ES-I3 (cell line): ENCODE results near the gene CBX6.
A peak's percentile ranks its signal among the peaks of the same experiment; 100 is the strongest.

ENCODE experiments used
- H3K36me3 ChIP-seq: 2 replicates; pipeline ENCODE4 v1.6.1; 2013; ENCODE audit warnings: mild to moderate bottlenecking, low read length, control low read depth, moderate library complexity; ENCODE audit not compliant: insufficient read depth
- H3K4me1 ChIP-seq: 2 replicates; pipeline ENCODE4 v1.6.1; 2013; ENCODE audit warnings: mild to moderate bottlenecking, control low read depth, low read length; ENCODE audit not compliant: insufficient read depth
- H3K9ac ChIP-seq: 2 replicates; pipeline ENCODE4 v1.6.1; 2013; ENCODE audit warnings: low read depth, mild to moderate bottlenecking, low read length, moderate library complexity
- H3K9me3 ChIP-seq: 2 replicates; pipeline ENCODE4 v1.6.1; 2013; ENCODE audit warnings: mild to moderate bottlenecking, low read length, moderate library complexity; ENCODE audit not compliant: control insufficient read depth, insufficient read depth

Gene CBX6

DNA sequence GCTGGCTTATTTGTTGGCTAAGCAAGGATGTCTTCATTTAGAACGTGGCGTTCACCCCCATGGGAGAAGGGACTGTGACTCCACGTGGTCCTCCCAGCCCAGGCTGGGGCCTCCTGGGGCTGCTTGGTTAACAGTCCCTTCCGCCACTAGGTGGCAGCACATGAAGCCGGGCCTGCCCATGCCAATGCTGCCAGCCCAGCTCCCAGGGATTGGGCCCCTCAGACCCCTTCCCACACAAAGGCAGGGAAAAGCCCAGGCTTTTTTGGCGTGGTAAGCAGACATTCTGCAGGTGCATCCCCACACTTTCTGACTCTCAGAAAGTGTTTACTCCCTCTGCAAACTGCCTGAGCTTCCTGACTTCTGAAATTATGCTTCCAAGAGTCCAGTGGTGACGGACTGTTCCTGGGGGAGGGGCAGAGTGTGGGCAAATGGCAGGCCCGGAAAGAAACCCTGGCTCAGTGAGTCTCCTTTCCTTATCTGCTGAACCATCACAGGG, 3.1 kb downstream of the CBX6 start:
- H3K9ac ChIP-seq, result no peak overlapping the region
- no peaks in the 10 kb centered on the region for H3K9me3 ChIP-seq
- peaks cover 16% of the 10 kb centered on the region for H3K4me1 ChIP-seq
- H3K36me3 ChIP-seq, result peaks cover 9% of the 10 kb centered on the region; the same call in 1 of the 2 replicates

DNA sequence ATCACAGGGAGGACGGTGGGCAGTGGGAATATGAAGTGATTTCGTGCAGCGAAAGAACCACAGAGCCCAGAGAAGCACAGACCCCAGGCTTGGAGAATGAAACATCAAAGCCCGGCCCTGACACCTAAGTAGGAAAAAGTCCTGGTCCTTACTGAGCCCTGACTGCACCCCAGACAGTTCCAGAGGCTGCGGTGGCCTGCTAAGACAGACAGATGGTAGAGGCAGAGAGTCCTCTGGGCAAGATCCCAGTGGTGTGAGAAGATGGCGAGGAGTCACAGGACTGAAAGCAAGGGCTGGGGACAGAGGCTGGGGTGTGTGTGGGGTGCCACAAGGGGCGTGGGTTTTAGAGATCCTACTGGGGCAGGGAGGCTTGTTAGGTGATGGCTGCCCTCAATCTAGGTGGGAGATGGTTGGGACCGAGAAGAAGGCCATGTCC, 3.7 kb downstream of the CBX6 start:
- H3K4me1 ChIP-seq, result peaks cover 15% of the 10 kb centered on the region
- no peaks in the 10 kb centered on the region for H3K9me3 ChIP-seq
- H3K36me3 ChIP-seq, result peaks cover 9% of the 10 kb centered on the region; the same call in 1 of the 2 replicates
- H3K9ac ChIP-seq, result no peak overlapping the region

DNA sequence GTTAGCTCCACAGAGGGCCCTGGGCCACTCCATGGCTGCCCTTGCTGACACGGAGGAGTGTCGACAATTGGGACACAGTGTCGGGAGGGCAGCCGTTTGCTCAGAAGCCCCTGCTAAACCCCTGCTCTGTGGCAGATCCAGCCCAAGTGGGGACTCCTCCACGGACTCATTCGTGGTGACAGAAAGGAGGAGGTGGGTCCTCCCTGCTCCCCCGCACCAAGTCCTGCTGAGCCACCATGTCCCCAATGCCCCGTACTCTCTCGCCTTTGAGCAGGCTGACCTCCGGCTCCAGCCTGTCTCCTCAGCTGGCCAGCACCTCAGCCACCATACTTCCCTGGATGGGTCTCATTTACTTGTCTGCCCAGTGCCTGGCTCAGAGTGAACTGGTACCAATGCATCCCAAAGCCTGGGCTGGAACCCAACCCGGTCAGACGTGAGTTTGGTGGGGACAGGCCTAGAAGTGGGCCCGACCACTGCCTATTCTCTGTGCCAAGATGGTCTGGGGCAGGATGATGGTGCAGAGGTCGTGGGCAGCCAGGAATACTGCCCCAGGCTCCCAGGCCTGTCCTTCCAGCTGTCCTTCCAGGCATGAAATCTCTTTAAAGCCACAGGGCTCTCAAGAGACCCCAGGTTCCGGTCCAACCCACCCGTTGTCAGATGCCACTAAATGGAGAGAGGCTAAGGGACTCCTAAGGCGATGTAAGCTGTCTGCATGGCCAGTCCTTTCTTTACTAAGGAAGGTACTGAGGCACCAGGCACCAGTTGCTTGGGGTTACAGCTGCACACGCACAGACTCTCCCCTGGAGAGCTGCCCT, 4.3 kb downstream of the CBX6 start:
- Histone ChIP-seq H3K9ac (no peak overlapping the region), H3K4me1 (peaks cover 14% of the 10 kb centered on the region; the same call in 1 of the 2 replicates), H3K36me3 (peaks cover 9% of the 10 kb centered on the region; the same call in 1 of the 2 replicates), H3K9me3 (no peaks in the 10 kb centered on the region)

DNA sequence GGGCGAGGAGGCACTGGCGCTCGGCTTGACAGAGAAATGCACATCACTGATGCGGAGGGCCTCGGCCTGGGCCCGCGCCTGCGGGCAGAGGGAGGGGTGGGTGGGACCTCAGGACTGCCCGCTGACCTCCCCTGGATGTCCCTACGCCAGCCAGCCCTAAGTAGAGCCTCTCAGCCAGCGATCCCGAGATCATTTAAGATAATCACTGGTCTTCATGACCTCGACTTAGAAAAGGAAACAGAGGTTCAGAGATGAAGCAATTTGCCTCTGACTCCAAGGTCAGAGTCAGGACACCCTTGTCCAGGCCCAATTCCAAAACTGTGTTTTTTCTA, 4.9 kb downstream of the CBX6 start:
- peaks cover 9% of the 10 kb centered on the region; the same call in 1 of the 2 replicates for H3K36me3 ChIP-seq
- peaks cover 14% of the 10 kb centered on the region; the same call in 1 of the 2 replicates for H3K4me1 ChIP-seq
- peak overlapping the region; percentile 31; the same call in 1 of the 2 replicates for H3K9ac ChIP-seq
- H3K9me3 ChIP-seq, result no peaks in the 10 kb centered on the region

DNA sequence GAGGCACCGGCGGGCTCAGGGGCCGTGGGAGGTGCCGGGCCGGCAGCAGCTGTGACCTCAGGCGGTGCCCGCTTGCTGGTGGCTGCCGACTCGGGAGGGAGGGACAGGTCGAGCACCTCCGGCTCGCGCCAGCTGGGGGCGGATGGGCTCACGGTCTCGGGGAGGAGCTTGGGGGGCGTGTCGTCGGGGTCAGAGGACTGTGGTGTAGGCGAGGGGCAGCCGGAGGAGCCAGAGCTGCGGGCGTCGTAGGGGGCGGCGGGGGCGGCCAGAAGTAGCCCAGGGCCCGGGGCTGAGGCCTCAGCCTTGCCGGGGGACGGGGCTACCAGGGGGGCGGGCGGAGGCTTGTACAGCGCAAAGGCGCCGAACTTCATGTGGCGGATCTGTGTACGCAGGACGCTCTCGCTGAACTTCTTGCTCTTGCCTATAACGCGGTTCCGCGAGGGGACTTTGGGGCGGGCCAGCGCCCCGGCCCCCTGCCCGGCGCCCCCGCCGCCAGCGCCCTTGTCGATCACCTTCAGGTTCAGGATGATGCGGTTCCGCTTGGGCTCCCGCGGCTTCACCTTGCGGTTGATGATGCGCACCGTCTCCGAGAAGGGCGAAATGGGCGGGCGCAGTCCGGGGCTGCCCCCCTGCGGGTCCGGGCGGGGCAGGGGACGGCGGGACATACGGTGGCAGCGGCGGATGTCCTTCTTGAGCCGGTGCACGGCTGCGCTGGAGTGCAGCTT, 5.5 kb downstream of the CBX6 start:
- peaks cover 9% of the 10 kb centered on the region; the same call in 1 of the 2 replicates for H3K36me3 ChIP-seq
- H3K9ac ChIP-seq, result peak overlapping the region; percentile 31; the same call in 1 of the 2 replicates
- H3K9me3 ChIP-seq, result no peaks in the 10 kb centered on the region
- H3K4me1 ChIP-seq, result peaks cover 14% of the 10 kb centered on the region; the same call in 1 of the 2 replicates

DNA sequence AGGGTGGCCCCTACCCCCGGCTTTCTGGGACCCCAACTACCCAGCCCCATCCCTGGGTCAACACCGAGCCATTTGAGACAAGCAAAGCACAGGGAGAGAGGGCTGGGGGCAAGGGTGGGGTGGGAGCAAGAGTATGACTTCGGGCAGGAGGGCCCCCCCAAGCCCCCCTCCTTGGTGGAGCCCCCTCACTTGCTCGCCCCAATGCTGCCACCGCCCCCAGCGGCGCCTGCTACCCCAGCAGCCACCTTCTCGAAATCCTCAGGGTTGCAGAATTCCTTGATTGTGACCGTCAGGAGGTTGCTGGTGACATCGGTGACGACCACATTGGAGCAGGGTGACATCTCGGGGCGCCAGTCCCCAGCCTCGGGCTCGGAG, 6.0 kb downstream of the CBX6 start:
- Histone ChIP-seq H3K4me1 (peaks cover 14% of the 10 kb centered on the region; the same call in 1 of the 2 replicates), H3K36me3 (peaks cover 9% of the 10 kb centered on the region; the same call in 1 of the 2 replicates)

DNA sequence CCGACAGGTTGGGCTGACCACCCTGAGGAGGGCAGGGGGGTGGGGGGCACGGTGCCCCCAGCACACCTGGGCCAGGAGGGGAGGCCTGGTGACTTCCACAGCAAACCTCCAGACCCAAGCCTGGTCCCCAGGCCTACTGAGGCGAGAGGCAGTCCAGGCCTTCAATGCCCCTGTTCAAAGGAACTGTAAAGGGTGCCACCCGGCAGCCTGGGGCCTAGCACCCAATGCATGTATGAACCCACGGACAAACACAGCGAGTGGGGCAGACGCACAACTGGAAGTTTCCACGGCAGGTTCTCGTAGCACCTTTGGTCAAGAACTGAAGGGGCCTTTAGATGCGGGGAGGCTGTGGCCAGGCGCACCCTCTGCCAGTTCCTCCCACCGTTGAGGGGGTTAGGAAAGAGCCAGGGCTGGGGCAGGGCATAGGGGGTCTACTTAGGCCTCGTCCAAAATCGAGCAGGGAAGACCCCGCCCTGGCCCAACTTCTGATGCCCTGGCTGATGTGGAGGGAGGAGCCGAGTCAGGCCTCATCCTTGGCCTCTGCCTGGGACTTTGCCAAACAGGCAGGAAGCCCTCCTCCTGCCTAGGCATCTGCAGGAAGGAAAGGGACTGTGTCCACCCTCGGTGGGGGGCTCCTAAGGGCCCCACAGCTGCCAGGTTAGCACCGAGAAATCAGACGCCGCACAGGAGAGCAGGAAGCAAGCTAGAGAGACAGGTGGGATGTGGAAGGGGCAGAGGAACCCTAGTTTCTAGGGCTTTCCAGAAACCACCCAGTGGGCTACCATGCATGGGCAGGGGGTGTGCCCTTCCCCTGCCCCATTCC, 6.6 kb downstream of the CBX6 start:
- Histone ChIP-seq H3K36me3 (peaks cover 9% of the 10 kb centered on the region; the same call in 1 of the 2 replicates), H3K9ac (no peak overlapping the region; the same call in 1 of the 2 replicates), H3K4me1 (peaks cover 14% of the 10 kb centered on the region; the same call in 1 of the 2 replicates), H3K9me3 (no peaks in the 10 kb centered on the region)

More for the DNA sequence above, 6.0 kb downstream of the CBX6 start:
- H3K9me3 ChIP-seq, result no peaks in the 10 kb centered on the region
- H3K9ac ChIP-seq, result peak overlapping the region; percentile 25; the same call in 1 of the 2 replicates

DNA sequence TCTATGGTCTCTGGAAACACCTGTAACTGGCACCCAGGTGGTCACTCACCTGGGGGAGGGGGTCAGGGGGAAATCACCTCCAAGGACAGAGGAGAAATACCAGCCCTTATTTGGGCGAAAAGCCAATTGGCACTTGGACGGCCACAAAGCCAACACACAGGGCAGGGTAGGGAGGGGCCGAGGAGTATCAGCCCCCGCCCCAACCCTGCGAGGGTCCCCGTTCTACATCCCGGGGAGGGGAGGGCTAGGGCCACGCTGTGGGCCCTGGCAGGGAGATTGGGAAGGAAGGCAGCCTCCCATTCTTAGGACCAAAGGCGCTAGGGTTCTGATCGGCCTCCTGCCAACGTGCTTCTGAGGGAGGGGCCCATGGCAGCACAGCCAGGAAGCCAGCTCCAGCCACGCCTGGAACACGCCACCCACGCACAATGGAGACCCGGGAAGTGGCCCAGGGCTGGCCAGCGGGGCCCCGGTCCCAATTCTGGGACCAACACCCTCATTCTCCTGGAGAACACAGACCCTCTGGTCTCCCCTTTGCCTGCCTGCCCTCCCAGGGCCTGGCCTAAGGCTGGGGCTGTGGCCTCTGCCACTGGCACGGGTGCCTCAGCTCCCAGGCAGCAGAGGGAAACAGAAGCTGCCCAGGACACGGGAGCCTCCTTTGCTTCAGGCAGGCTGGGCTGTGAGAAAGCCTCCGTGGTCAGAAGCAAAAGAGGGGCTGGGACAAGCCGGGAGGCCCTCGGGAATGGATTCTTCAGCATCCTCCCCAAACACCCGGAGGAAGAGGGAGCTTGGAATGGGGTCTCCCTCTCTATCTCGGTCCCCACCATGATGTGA, 7.4 kb downstream of the CBX6 start:
- no peaks in the 10 kb centered on the region for H3K9me3 ChIP-seq
- H3K9ac ChIP-seq, result no peak overlapping the region
- peaks cover 4% of the 10 kb centered on the region; the same call in 1 of the 2 replicates for H3K36me3 ChIP-seq
- peaks cover 14% of the 10 kb centered on the region; the same call in 1 of the 2 replicates for H3K4me1 ChIP-seq

DNA sequence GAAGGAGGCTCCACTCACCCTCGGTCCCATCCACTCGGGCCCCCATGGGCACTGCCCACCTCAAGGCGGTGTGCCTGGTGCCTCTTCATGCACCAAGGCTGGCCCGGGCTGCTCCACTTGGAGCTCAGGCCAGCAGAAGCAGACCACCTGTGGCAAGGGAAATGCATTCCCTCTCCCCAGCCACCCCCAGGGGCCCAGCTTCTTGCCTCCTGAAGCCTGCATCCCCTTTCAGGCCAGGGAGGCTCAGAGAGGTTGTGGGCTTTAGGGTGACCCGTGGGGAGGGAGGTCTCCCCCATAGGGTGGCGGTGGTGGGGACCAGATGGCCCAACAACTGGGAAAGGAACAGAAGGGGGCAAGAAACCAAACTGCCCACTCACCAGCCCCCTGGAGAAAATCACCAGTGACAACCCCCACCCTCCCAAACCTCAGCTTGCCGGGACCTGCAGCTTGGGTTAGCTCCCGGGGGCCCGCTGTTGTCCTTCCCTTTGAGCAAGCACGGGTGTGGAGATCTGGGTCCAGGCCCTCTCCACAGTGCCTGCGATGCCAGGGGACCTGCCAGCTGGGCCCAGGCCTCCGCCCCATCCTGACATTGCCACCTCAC, 8.4 kb downstream of the CBX6 start:
- no peaks in the 10 kb centered on the region for H3K9me3 ChIP-seq
- H3K9ac ChIP-seq, result no peak overlapping the region
- peaks cover 14% of the 10 kb centered on the region; the same call in 1 of the 2 replicates for H3K4me1 ChIP-seq
- no peaks in the 10 kb centered on the region for H3K36me3 ChIP-seq

DNA sequence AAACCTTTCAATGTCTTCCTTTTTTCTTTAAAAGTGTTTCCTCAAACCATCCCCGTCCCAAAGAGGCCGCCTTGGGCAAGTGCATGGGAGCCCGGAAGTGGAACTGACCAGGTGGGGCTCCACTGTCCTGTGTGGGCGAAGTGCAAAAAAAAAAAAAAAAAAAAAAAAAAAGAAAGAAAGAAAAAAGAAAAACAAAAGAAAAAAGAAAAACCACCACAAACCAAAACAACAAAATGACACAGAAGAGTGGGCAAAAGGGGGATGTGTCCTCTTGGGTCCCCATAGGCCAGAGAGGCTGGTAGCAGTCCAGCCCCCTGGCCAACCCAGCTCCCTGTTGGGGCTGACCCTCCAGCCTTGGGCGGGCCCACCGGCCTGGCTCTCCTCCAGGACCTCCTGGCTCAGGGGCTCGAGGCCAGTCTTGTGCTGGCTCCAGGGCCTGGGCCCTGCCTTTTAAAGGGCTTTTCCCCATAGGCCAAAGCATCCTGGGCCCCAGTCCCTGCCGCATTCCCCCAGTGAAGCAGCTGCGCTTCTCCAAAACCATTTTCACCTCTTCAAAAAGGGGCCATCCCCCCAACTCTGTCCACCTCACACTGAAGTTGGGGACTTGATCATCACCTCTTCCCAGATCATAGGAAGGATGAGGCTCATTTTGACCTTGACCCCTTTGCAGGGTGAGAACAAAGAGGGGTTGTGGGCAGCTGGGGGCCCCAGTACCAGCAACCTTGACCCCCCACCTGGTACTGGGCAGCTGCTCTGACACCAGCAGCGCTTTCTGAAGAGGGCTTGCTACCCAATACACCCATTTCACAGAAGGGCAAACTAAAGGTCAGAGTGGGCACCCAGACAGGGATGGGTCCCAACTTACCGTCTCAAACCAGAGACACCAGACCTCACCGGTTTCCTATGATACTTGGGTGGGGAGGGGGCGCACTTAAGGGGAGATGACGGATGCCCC, 9.4 kb downstream of the CBX6 start:
- Histone ChIP-seq H3K36me3 (no peaks in the 10 kb centered on the region), H3K4me1 (peaks cover 14% of the 10 kb centered on the region; the same call in 1 of the 2 replicates), H3K9ac (no peak overlapping the region), H3K9me3 (no peaks in the 10 kb centered on the region)

DNA sequence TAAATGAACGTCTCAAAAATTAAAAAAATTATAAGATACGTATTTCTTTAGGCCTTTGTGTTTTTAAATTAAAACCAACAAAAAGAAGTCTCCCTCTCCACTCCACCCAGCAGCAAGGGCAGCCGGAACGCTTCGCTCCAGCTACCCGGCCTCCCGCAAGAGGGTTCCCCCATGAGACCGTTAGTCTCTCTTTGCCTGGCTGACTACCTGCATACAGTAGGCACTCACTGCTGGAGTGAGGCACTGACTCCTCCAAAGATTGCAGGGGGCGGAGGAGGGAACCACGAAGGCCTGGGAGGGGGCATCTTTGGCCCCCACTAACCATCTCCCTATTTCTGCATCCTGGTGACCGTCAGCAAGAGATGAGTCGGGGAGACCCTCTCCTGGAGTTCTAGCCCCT, 10.1 kb downstream of the CBX6 start:
- Histone ChIP-seq H3K9ac (no peak overlapping the region), H3K4me1 (peaks cover 14% of the 10 kb centered on the region; the same call in 1 of the 2 replicates), H3K9me3 (no peaks in the 10 kb centered on the region), H3K36me3 (no peaks in the 10 kb centered on the region)
